HL-60 (cell line): Measurements from ENCODE around the gene LHFPL6.

Source experiments
- CTCF ChIP-seq: IDR thresholded peaks from one replicate; pipeline ENCODE4 v1.5.1; 2011; ENCODE audit warnings: low read length, control low read depth, inconsistent platforms; ENCODE audit not compliant: insufficient read depth
- GABPA ChIP-seq: IDR thresholded peaks from 2 replicates; pipeline ENCODE4 v1.6.1; 2012; ENCODE audit warnings: low read depth
- POLR2AphosphoS5 ChIP-seq: IDR thresholded peaks from 2 replicates; pipeline ENCODE4 v1.6.1; 2012; ENCODE audit warnings: low read depth
- REST ChIP-seq: IDR thresholded peaks from 2 replicates; pipeline ENCODE4 v1.6.1; 2012; ENCODE audit warnings: low read depth; ENCODE audit not compliant: insufficient replicate concordance

GRCh38 chr13:39599012-39599411, 4.0 kb downstream of the LHFPL6 start:
- no peak for TF ChIP-seq POLR2AphosphoS5
- TF ChIP-seq CTCF = no peak
- no peak for TF ChIP-seq GABPA
- TF ChIP-seq REST = no peak
